ENCODE measurements around the gene IGF2BP1. TPM values are rescaled to one million over a fixed set of nuclear protein-coding genes. Genes with fewer than 3 reads are reported as not detected.
"Not testable (repeated sequence)": the region's sequence is repeated elsewhere in the genome, so short reads cannot be mapped to it uniquely, and the experiment has no call there.

Gene IGF2BP1
- total RNA-seq, 4 donors from 2014 or later = not detected

DNA sequence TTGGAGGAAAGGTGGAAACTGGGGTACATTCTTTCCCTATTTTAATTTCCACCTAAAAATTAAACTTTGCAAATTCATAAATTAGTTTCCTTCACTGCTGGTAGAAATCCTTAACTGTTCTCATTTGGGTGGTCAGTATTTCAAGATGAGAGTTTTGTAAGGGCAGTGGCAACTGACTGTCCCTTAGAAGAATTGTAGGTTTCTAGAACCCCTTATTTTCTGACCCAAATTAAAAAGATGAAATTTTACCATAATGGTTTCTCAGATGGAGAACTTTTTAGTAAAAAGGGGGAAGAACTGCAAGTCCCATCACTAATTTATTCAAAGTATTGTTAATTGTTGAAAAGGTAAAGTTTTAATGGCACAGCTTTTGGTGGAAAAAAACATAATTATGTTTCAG, 5.6 kb downstream of the IGF2BP1 start:
- TF ChIP-seq POLR2A (IDR thresholded peaks at IDR 0.05) (no peak), EP300 (IDR thresholded peaks at IDR 0.05) (no peak), POLR2AphosphoS5 (IDR thresholded peaks at IDR 0.05) (no peak)
- TF ChIP-seq, protein P1, sequence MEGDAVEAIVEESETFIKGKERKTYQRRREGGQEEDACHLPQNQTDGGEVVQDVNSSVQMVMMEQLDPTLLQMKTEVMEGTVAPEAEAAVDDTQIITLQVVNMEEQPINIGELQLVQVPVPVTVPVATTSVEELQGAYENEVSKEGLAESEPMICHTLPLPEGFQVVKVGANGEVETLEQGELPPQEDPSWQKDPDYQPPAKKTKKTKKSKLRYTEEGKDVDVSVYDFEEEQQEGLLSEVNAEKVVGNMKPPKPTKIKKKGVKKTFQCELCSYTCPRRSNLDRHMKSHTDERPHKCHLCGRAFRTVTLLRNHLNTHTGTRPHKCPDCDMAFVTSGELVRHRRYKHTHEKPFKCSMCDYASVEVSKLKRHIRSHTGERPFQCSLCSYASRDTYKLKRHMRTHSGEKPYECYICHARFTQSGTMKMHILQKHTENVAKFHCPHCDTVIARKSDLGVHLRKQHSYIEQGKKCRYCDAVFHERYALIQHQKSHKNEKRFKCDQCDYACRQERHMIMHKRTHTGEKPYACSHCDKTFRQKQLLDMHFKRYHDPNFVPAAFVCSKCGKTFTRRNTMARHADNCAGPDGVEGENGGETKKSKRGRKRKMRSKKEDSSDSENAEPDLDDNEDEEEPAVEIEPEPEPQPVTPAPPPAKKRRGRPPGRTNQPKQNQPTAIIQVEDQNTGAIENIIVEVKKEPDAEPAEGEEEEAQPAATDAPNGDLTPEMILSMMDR (IDR thresholded peaks at IDR 0.05) = no peak
- H3K4me1 ChIP-seq = peaks cover 14% of the 10 kb centered on the region
- no peaks in the 10 kb centered on the region for H3K36me3 ChIP-seq
- peaks cover 100% of the 10 kb centered on the region for H3K27me3 ChIP-seq
- H3K9me3 ChIP-seq = no peaks in the 10 kb centered on the region
- no peak overlapping the region for H3K27ac ChIP-seq
- DNase-seq (ENCODE audit: low spot score in 2 of 2) = no peak
- no peak overlapping the region for H3K4me3 ChIP-seq

DNA sequence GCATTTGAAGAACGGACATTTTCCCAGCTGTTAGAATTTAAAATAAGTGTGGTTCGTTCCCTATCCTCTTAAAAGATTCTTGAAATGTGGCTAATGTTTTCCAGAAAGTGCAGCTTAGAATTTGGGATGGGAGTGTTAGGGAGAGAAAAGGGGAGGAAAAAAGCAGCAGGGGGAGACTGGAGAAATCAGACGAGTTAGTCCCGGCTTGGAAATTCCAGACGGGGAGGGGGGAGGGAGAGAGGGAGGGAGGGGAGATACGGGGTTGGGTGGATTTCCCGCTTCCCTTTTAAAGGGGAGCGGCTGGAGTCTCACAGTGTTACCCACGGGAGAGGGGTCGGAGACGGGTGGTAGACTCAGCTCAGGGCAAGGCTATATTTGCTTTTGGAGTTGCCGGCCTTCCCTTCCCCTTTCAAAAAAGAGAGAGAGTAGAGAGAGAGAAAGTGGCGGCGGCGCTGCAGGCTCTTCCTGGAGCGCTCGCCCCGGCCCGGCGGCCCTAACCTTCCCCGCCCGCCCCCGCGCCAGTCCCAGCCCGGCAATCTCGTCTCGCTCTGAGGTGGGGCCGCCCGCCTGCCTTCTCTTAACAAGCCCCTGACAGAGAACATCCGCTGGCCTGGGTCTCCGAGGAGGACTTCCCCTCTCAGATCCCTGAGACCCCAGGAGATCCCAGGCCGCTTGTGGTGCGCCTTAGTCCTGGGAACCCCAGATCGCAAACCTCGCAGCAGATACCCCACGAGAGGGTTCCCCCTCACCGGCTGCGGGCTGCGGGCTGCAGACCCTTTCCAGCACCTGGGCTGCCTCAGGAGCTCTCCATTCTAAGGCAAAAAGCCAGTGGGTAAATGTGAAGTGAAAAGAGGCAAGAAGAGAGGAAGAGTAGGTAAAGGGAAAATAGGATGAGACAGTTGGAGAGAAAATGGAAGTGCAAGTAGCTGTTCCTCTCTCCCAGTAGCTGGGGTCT, 6.6 kb downstream of the IGF2BP1 start:
- Histone ChIP-seq H3K4me1 (peaks cover 5% of the 10 kb centered on the region), H3K4me3 (no peak overlapping the region), H3K27ac (no peak overlapping the region), H3K27me3 (peaks cover 99% of the 10 kb centered on the region), H3K36me3 (no peaks in the 10 kb centered on the region), H3K9me3 (no peaks in the 10 kb centered on the region)
- WGBS = 17% methylated on average over 27 of the region's 39 CpGs
- no peak for TF ChIP-seq EP300 (IDR thresholded peaks at IDR 0.05)
- TF ChIP-seq, protein P1 (IDR thresholded peaks at IDR 0.05) = no peak
- no peak for TF ChIP-seq POLR2AphosphoS5 (IDR thresholded peaks at IDR 0.05)
- TF ChIP-seq POLR2A (IDR thresholded peaks at IDR 0.05) = no peak
- DNase-seq (ENCODE audit: low spot score in 2 of 2) = peak in 1 of 2 donors; percentile 59

DNA sequence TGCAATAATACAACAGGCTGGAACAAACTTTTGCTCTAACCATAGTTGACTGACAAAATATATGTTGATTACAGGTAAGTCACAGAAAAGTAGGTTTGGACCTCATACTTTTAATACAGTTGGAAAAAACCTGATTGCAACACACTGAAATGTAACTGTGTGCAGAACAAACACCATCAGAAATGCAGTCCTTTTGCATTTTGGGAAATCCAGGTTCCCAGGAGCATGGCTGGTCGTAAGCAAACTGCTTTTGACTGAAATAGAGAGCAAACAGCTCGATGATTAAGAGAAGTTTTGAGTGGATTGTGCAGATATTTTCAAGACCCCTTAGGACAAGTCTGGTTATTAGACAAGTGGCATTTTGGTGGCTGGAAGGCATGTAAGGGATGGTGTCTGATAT, 8.0 kb downstream of the IGF2BP1 start:
- TF ChIP-seq POLR2AphosphoS5 (IDR thresholded peaks at IDR 0.05) (no peak), EP300 (IDR thresholded peaks at IDR 0.05) (no peak), POLR2A (IDR thresholded peaks at IDR 0.05) (no peak)
- TF ChIP-seq, protein P1 (IDR thresholded peaks at IDR 0.05) = no peak
- peaks cover 5% of the 10 kb centered on the region for H3K4me1 ChIP-seq
- H3K27me3 ChIP-seq = peaks cover 99% of the 10 kb centered on the region
- no peaks in the 10 kb centered on the region for H3K36me3 ChIP-seq
- no peak for DNase-seq (ENCODE audit: low spot score in 2 of 2)
- 77% methylated on average over 2 of the region's 2 CpGs for WGBS
- no peaks in the 10 kb centered on the region for H3K9me3 ChIP-seq
- no peak overlapping the region for H3K27ac ChIP-seq
- H3K4me3 ChIP-seq = no peak overlapping the region

DNA sequence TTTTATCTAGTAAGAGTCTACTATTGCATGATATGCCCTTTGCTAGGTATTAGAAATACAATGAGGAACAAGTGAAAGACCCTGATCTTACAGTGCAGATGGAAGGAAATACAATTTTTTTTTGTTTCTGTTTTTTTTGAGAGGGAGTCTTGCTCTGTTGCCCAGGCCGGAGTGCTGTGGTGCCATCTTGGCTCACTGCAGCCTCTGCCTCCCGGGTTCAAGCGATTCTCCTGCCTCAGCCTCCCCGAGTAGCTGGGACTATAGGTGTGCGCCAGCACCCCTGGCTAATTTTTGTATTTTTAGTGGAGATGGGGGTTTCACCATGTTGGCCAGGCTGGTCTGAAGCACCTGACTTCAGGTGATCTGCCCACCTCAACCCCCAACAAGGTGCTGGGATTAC, 11.7 kb downstream of the IGF2BP1 start:
- H3K27ac ChIP-seq, H3K4me3 ChIP-seq, H3K36me3 ChIP-seq, H3K9me3 ChIP-seq, H3K4me1 ChIP-seq: not testable (repeated sequence)
- 99% methylated on average over 5 of the region's 5 CpGs for WGBS
- H3K27me3 ChIP-seq = peaks cover 99% of the 10 kb centered on the region
- peak in 1 of 2 donors; percentile 16 for DNase-seq (ENCODE audit: low spot score in 2 of 2)

DNA sequence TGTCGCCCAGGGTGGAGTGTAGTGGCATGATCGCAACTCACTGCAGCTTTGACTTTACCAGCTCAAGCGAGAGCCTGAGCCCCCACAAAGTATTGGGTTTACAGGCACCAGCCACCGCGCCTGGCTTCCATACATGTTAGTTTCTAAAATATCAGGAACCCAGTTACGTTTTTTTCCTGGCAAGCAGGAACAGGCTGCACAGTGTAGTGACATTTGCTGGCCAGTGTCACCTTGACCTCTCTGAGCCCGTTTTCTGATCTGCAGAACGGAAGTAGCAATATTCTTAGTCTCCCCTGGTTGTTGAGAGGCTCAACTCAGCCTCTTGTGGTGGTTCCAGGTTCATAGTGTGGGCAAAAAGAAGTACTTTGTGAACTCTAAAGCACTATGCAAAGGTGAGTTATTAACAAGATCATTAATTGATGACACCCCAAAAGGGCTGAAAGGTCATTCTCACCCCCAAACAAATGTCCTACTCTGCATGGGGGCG, 15.6 kb downstream of the IGF2BP1 start:
- Histone ChIP-seq H3K27me3 (peaks cover 91% of the 10 kb centered on the region), H3K9me3 (no peaks in the 10 kb centered on the region), H3K27ac (no peak overlapping the region), H3K4me1 (peaks cover 18% of the 10 kb centered on the region), H3K36me3 (no peaks in the 10 kb centered on the region), H3K4me3 (no peak overlapping the region)
- WGBS = 69% methylated on average over 9 of the region's 9 CpGs
- no peak for TF ChIP-seq POLR2A (IDR thresholded peaks at IDR 0.05)
- TF ChIP-seq EP300 (IDR thresholded peaks at IDR 0.05) = no peak
- TF ChIP-seq POLR2AphosphoS5 (IDR thresholded peaks at IDR 0.05) = no peak
- TF ChIP-seq, protein P1 (IDR thresholded peaks at IDR 0.05) = no peak
- peak in 1 of 2 donors; percentile 26 for DNase-seq (ENCODE audit: low spot score in 2 of 2)

All from suprapubic skin (tissue), 4 donors.